GM23338 (cell line): ENCODE measurements around the gene KAZN.

Experiments used
- CREB1 ChIP-seq: fragments of 250-450 bp; sonication (Bioruptor Pico); IDR thresholded peaks from 2 replicates; pipeline ENCODE4 v1.5.0; 2020; ENCODE audit warnings: low read depth, mild to moderate bottlenecking, moderate library complexity
- EZH2 ChIP-seq: fragments of 200-600 bp; sonication (generic); IDR thresholded peaks from one replicate; pipeline ENCODE4 v1.8.0; 2017; ENCODE audit warnings: antibody characterized with exemption, mild to moderate bottlenecking, low read depth; ENCODE audit not compliant: unreplicated experiment
- EZH2phosphoT487 ChIP-seq: fragments of 200-600 bp; sonication (generic); IDR thresholded peaks from one replicate; pipeline ENCODE4 v1.8.1; 2018; ENCODE audit warnings: antibody characterized with exemption; ENCODE audit not compliant: unreplicated experiment
- JUNB ChIP-seq: IDR thresholded peaks from one replicate; pipeline ENCODE4 v1.6.1; 2016; ENCODE audit warnings: antibody characterized with exemption; ENCODE audit not compliant: unreplicated experiment
- NANOG ChIP-seq: IDR thresholded peaks from 2 replicates; pipeline ENCODE4 v1.6.1; 2016; ENCODE audit warnings: antibody characterized with exemption, borderline replicate concordance
- POLR2AphosphoS5 ChIP-seq: IDR thresholded peaks from 2 replicates; pipeline ENCODE4 v1.6.1; 2016; ENCODE audit warnings: antibody characterized with exemption, low read depth
- STAT1 ChIP-seq: IDR thresholded peaks from one replicate; pipeline ENCODE4 v1.6.1; 2016; ENCODE audit warnings: antibody characterized with exemption; ENCODE audit not compliant: unreplicated experiment
- ZNF114 ChIP-seq: fragments of 250-450 bp; sonication (Bioruptor Pico); IDR thresholded peaks from 2 replicates; pipeline ENCODE4 v1.5.0; 2020; ENCODE audit warnings: mild to moderate bottlenecking, moderate library complexity
- ZNF331 ChIP-seq: fragments of 250-450 bp; sonication (Bioruptor Pico); IDR thresholded peaks from 2 replicates; pipeline ENCODE4 v1.5.0; 2020; ENCODE audit warnings: low read depth, mild to moderate bottlenecking, moderate library complexity
- TF ChIP-seq, protein P1 (sequence below): IDR thresholded peaks from one replicate; pipeline ENCODE4 v1.6.1; 2018; ENCODE audit warnings: antibody characterized with exemption; ENCODE audit not compliant: unreplicated experiment
- TF ChIP-seq, protein P2 (sequence below), 2 experiments: fragments of 200-600 bp in 1 of 2; sonication (generic) in 1 of 2; conservative IDR thresholded peaks; 2 replicates each; pipeline versions ENCODE4 v1.5.1 to v1.6.1; 2016 to 2017; ENCODE audit warnings: antibody characterized with exemption in 2 of 2, low read depth in 2 of 2, mild to moderate bottlenecking in 2 of 2, moderate library complexity in 1 of 2
- TF ChIP-seq, protein P3 (sequence below): IDR thresholded peaks from 2 replicates; pipeline ENCODE4 v1.6.1; 2016; ENCODE audit warnings: antibody characterized with exemption
- TF ChIP-seq, protein P4 (sequence below): fragments of 250-450 bp; sonication (Bioruptor Pico); IDR thresholded peaks from 2 replicates; pipeline ENCODE4 v1.5.0; 2020; ENCODE audit warnings: mild to moderate bottlenecking, moderate library complexity

DNA sequence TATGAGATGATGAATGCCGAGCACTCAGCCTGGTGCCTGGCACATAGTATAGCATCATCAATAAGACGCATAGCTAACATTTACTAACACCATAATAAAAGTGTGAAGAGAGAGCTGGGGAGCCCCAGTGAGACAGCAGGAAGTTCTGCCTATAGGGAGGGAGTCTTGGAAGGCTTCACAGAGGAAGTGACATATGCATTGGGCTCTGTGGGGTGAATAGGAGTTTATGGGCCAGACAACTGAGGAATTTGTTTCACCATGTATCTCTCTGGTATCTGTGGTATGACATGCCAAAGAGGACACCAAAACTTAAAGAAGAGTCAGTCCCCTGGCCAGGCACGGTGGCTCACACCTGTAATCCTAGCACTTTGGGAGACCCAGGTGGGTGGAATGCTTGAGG lies 436.8 kb downstream of the KAZN start:
- no peak for TF ChIP-seq EZH2phosphoT487
- TF ChIP-seq, protein P1, sequence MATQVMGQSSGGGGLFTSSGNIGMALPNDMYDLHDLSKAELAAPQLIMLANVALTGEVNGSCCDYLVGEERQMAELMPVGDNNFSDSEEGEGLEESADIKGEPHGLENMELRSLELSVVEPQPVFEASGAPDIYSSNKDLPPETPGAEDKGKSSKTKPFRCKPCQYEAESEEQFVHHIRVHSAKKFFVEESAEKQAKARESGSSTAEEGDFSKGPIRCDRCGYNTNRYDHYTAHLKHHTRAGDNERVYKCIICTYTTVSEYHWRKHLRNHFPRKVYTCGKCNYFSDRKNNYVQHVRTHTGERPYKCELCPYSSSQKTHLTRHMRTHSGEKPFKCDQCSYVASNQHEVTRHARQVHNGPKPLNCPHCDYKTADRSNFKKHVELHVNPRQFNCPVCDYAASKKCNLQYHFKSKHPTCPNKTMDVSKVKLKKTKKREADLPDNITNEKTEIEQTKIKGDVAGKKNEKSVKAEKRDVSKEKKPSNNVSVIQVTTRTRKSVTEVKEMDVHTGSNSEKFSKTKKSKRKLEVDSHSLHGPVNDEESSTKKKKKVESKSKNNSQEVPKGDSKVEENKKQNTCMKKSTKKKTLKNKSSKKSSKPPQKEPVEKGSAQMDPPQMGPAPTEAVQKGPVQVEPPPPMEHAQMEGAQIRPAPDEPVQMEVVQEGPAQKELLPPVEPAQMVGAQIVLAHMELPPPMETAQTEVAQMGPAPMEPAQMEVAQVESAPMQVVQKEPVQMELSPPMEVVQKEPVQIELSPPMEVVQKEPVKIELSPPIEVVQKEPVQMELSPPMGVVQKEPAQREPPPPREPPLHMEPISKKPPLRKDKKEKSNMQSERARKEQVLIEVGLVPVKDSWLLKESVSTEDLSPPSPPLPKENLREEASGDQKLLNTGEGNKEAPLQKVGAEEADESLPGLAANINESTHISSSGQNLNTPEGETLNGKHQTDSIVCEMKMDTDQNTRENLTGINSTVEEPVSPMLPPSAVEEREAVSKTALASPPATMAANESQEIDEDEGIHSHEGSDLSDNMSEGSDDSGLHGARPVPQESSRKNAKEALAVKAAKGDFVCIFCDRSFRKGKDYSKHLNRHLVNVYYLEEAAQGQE: no peak
- TF ChIP-seq EZH2: no peak
- TF ChIP-seq, protein P2, sequence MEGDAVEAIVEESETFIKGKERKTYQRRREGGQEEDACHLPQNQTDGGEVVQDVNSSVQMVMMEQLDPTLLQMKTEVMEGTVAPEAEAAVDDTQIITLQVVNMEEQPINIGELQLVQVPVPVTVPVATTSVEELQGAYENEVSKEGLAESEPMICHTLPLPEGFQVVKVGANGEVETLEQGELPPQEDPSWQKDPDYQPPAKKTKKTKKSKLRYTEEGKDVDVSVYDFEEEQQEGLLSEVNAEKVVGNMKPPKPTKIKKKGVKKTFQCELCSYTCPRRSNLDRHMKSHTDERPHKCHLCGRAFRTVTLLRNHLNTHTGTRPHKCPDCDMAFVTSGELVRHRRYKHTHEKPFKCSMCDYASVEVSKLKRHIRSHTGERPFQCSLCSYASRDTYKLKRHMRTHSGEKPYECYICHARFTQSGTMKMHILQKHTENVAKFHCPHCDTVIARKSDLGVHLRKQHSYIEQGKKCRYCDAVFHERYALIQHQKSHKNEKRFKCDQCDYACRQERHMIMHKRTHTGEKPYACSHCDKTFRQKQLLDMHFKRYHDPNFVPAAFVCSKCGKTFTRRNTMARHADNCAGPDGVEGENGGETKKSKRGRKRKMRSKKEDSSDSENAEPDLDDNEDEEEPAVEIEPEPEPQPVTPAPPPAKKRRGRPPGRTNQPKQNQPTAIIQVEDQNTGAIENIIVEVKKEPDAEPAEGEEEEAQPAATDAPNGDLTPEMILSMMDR (conservative IDR thresholded peaks at IDR 0.05; ENCODE audit: low read depth in 2 of 2): no peak
- TF ChIP-seq POLR2AphosphoS5: no peak
- no peak for TF ChIP-seq ZNF114 (CRISPR knock-in tag)
- no peak for TF ChIP-seq ZNF331 (CRISPR knock-in tag)
- no peak for TF ChIP-seq JUNB
- TF ChIP-seq, protein P3, sequence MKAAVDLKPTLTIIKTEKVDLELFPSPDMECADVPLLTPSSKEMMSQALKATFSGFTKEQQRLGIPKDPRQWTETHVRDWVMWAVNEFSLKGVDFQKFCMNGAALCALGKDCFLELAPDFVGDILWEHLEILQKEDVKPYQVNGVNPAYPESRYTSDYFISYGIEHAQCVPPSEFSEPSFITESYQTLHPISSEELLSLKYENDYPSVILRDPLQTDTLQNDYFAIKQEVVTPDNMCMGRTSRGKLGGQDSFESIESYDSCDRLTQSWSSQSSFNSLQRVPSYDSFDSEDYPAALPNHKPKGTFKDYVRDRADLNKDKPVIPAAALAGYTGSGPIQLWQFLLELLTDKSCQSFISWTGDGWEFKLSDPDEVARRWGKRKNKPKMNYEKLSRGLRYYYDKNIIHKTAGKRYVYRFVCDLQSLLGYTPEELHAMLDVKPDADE: no peak
- TF ChIP-seq STAT1: no peak
- TF ChIP-seq NANOG: no peak
- TF ChIP-seq CREB1: no peak
- TF ChIP-seq, protein P4, sequence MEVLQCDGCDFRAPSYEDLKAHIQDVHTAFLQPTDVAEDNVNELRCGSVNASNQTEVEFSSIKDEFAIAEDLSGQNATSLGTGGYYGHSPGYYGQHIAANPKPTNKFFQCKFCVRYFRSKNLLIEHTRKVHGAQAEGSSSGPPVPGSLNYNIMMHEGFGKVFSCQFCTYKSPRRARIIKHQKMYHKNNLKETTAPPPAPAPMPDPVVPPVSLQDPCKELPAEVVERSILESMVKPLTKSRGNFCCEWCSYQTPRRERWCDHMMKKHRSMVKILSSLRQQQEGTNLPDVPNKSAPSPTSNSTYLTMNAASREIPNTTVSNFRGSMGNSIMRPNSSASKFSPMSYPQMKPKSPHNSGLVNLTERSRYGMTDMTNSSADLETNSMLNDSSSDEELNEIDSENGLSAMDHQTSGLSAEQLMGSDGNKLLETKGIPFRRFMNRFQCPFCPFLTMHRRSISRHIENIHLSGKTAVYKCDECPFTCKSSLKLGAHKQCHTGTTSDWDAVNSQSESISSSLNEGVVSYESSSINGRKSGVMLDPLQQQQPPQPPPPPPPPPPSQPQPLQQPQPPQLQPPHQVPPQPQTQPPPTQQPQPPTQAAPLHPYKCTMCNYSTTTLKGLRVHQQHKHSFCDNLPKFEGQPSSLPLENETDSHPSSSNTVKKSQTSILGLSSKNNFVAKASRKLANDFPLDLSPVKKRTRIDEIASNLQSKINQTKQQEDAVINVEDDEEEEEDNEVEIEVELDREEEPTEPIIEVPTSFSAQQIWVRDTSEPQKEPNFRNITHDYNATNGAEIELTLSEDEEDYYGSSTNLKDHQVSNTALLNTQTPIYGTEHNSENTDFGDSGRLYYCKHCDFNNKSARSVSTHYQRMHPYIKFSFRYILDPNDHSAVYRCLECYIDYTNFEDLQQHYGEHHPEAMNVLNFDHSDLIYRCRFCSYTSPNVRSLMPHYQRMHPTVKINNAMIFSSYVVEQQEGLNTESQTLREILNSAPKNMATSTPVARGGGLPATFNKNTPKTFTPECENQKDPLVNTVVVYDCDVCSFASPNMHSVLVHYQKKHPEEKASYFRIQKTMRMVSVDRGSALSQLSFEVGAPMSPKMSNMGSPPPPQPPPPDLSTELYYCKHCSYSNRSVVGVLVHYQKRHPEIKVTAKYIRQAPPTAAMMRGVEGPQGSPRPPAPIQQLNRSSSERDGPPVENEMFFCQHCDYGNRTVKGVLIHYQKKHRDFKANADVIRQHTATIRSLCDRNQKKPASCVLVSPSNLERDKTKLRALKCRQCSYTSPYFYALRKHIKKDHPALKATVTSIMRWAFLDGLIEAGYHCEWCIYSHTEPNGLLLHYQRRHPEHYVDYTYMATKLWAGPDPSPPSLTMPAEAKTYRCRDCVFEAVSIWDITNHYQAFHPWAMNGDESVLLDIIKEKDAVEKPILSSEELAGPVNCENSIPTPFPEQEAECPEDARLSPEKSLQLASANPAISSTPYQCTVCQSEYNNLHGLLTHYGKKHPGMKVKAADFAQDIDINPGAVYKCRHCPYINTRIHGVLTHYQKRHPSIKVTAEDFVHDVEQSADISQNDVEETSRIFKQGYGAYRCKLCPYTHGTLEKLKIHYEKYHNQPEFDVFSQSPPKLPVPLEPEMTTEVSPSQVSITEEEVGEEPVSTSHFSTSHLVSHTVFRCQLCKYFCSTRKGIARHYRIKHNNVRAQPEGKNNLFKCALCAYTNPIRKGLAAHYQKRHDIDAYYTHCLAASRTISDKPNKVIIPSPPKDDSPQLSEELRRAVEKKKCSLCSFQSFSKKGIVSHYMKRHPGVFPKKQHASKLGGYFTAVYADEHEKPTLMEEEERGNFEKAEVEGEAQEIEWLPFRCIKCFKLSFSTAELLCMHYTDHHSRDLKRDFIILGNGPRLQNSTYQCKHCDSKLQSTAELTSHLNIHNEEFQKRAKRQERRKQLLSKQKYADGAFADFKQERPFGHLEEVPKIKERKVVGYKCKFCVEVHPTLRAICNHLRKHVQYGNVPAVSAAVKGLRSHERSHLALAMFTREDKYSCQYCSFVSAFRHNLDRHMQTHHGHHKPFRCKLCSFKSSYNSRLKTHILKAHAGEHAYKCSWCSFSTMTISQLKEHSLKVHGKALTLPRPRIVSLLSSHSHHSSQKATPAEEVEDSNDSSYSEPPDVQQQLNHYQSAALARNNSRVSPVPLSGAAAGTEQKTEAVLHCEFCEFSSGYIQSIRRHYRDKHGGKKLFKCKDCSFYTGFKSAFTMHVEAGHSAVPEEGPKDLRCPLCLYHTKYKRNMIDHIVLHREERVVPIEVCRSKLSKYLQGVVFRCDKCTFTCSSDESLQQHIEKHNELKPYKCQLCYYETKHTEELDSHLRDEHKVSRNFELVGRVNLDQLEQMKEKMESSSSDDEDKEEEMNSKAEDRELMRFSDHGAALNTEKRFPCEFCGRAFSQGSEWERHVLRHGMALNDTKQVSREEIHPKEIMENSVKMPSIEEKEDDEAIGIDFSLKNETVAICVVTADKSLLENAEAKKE (CRISPR knock-in tag): no peak
